Measurements from ENCODE around the gene GNB1L. TPM values are rescaled to one million over a fixed set of nuclear protein-coding genes. Genes with fewer than 3 reads are reported as not detected.

Gene GNB1L
- total RNA-seq, 1 experiment from 2014 or later, result 18.0 TPM

DNA sequence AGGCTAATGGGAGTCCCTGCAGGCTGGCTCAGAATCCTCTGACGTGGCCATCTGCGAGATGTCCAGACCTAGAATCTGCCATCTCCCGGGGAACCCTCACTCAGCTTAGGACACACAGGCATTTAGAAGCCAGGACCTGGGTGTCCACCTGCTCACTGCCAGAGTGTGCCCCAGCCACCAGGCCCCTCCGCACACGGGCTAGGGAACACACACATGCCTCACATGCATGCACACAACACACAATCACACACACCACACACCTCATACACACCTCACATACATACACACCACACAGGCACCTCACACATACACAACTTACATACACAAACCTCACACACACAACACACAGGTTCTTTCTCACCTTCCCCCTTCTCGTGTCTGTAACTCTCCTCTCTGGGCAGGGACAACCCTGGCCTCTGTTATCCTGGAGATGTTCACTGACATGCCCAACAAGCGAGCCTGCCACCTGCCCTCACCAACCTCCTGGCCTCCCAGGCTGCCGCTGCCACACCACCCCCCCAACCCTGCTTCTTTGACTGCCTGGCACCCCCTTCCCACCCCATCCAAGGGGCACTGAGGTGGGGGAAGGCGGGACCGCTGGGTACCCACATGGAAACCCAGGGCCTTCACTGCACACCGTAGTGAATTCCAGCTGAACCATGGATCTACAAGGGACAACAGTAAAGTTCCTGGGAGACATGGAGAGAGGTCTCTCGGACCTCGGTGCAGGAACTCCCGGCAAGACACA, 38.1 kb downstream of the GNB1L start:
- ChIA-PET CTCF (no interaction called here), POLR2A (no interaction called here)
- Mint-ChIP-seq H3K27me3 (ENCODE audit: low read depth) (no peaks in the 10 kb centered on the region; the same call in 1 of the 2 replicates), H3K4me1 (no peaks in the 10 kb centered on the region), H3K9me3 (no peaks in the 10 kb centered on the region), H3K27ac (peak overlapping the region; percentile 81), H3K4me3 (no peak overlapping the region), H3K36me3 (no peaks in the 10 kb centered on the region)
- DNase-seq (ENCODE audit: low spot score) (no peak), ATAC-seq (no peak)
- TF ChIP-seq, protein P1, sequence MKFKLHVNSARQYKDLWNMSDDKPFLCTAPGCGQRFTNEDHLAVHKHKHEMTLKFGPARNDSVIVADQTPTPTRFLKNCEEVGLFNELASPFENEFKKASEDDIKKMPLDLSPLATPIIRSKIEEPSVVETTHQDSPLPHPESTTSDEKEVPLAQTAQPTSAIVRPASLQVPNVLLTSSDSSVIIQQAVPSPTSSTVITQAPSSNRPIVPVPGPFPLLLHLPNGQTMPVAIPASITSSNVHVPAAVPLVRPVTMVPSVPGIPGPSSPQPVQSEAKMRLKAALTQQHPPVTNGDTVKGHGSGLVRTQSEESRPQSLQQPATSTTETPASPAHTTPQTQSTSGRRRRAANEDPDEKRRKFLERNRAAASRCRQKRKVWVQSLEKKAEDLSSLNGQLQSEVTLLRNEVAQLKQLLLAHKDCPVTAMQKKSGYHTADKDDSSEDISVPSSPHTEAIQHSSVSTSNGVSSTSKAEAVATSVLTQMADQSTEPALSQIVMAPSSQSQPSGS (CRISPR knock-in tag; IDR thresholded peaks at IDR 0.05; ENCODE audit: borderline replicate concordance, low read depth), result no peak
- TF ChIP-seq, protein P2, sequence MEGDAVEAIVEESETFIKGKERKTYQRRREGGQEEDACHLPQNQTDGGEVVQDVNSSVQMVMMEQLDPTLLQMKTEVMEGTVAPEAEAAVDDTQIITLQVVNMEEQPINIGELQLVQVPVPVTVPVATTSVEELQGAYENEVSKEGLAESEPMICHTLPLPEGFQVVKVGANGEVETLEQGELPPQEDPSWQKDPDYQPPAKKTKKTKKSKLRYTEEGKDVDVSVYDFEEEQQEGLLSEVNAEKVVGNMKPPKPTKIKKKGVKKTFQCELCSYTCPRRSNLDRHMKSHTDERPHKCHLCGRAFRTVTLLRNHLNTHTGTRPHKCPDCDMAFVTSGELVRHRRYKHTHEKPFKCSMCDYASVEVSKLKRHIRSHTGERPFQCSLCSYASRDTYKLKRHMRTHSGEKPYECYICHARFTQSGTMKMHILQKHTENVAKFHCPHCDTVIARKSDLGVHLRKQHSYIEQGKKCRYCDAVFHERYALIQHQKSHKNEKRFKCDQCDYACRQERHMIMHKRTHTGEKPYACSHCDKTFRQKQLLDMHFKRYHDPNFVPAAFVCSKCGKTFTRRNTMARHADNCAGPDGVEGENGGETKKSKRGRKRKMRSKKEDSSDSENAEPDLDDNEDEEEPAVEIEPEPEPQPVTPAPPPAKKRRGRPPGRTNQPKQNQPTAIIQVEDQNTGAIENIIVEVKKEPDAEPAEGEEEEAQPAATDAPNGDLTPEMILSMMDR (IDR thresholded peaks at IDR 0.05), result no peak
- TF ChIP-seq, protein P3, sequence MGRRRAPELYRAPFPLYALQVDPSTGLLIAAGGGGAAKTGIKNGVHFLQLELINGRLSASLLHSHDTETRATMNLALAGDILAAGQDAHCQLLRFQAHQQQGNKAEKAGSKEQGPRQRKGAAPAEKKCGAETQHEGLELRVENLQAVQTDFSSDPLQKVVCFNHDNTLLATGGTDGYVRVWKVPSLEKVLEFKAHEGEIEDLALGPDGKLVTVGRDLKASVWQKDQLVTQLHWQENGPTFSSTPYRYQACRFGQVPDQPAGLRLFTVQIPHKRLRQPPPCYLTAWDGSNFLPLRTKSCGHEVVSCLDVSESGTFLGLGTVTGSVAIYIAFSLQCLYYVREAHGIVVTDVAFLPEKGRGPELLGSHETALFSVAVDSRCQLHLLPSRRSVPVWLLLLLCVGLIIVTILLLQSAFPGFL (CRISPR knock-in tag; IDR thresholded peaks at IDR 0.05; ENCODE audit: borderline replicate concordance), result no peak
- TF ChIP-seq, protein P4, sequence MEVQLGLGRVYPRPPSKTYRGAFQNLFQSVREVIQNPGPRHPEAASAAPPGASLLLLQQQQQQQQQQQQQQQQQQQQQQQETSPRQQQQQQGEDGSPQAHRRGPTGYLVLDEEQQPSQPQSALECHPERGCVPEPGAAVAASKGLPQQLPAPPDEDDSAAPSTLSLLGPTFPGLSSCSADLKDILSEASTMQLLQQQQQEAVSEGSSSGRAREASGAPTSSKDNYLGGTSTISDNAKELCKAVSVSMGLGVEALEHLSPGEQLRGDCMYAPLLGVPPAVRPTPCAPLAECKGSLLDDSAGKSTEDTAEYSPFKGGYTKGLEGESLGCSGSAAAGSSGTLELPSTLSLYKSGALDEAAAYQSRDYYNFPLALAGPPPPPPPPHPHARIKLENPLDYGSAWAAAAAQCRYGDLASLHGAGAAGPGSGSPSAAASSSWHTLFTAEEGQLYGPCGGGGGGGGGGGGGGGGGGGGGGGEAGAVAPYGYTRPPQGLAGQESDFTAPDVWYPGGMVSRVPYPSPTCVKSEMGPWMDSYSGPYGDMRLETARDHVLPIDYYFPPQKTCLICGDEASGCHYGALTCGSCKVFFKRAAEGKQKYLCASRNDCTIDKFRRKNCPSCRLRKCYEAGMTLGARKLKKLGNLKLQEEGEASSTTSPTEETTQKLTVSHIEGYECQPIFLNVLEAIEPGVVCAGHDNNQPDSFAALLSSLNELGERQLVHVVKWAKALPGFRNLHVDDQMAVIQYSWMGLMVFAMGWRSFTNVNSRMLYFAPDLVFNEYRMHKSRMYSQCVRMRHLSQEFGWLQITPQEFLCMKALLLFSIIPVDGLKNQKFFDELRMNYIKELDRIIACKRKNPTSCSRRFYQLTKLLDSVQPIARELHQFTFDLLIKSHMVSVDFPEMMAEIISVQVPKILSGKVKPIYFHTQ (CRISPR knock-in tag; IDR thresholded peaks at IDR 0.05), result no peak

DNA sequence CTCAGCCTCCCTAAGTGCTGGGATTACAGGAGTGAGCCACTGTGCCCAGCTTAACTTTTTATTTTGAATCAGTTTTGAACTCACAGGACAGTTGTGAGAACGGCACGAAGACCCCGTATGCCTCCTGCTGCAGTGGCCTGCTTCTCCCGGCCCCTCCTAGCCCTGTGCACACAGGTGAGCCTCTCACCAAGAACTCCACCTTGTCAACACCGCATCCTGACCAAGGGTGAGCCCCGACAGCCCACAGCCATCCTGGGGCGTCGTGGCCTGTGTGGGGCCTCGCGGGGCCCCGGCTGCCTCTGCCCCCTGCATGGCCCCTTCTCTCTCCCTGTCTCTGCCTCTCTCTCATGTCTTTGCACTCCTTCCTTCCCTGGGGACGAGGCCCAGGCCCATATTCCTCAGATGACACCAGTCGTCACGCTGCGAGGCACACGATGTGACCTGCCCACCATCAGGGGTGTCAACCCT, 38.8 kb downstream of the GNB1L start:
- Mint-ChIP-seq H3K27me3 (ENCODE audit: low read depth) (no peaks in the 10 kb centered on the region; the same call in 1 of the 2 replicates), H3K27ac (peak overlapping the region; percentile 95; the same call in 1 of the 2 replicates), H3K4me1 (no peaks in the 10 kb centered on the region), H3K9me3 (no peaks in the 10 kb centered on the region), H3K4me3 (no peak overlapping the region), H3K36me3 (no peaks in the 10 kb centered on the region)
- DNase-seq (ENCODE audit: low spot score) (no peak), ATAC-seq (no peak)
- CTCF ChIA-PET, result no interaction called here
- POLR2A ChIA-PET, result no interaction called here
- TF ChIP-seq, protein P5, sequence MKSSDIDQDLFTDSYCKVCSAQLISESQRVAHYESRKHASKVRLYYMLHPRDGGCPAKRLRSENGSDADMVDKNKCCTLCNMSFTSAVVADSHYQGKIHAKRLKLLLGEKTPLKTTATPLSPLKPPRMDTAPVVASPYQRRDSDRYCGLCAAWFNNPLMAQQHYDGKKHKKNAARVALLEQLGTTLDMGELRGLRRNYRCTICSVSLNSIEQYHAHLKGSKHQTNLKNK (CRISPR knock-in tag; IDR thresholded peaks at IDR 0.05), result no peak
- TF ChIP-seq RORB (CRISPR knock-in tag; IDR thresholded peaks at IDR 0.05) (no peak), MYBL2 (CRISPR knock-in tag; IDR thresholded peaks at IDR 0.05) (no peak), CREM (CRISPR knock-in tag; IDR thresholded peaks at IDR 0.05) (no peak), ETV6 (CRISPR knock-in tag; IDR thresholded peaks at IDR 0.05) (no peak), NFATC4 (CRISPR knock-in tag; IDR thresholded peaks at IDR 0.05) (no peak), ZNF396 (CRISPR knock-in tag; IDR thresholded peaks at IDR 0.05; ENCODE audit: borderline replicate concordance) (no peak)
- TF ChIP-seq, protein P6, sequence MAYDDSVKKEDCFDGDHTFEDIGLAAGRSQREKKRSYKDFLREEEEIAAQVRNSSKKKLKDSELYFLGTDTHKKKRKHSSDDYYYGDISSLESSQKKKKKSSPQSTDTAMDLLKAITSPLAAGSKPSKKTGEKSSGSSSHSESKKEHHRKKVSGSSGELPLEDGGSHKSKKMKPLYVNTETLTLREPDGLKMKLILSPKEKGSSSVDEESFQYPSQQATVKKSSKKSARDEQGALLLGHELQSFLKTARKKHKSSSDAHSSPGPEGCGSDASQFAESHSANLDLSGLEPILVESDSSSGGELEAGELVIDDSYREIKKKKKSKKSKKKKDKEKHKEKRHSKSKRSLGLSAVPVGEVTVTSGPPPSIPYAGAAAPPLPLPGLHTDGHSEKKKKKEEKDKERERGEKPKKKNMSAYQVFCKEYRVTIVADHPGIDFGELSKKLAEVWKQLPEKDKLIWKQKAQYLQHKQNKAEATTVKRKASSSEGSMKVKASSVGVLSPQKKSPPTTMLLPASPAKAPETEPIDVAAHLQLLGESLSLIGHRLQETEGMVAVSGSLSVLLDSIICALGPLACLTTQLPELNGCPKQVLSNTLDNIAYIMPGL (CRISPR knock-in tag; IDR thresholded peaks at IDR 0.05), result no peak
- TF ChIP-seq, protein P7, sequence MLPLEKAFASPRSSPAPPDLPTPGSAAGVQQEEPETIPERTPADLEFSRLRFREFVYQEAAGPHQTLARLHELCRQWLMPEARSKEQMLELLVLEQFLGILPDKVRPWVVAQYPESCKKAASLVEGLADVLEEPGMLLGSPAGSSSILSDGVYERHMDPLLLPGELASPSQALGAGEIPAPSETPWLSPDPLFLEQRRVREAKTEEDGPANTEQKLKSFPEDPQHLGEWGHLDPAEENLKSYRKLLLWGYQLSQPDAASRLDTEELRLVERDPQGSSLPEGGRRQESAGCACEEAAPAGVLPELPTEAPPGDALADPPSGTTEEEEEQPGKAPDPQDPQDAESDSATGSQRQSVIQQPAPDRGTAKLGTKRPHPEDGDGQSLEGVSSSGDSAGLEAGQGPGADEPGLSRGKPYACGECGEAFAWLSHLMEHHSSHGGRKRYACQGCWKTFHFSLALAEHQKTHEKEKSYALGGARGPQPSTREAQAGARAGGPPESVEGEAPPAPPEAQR (CRISPR knock-in tag; IDR thresholded peaks at IDR 0.05), result no peak
- TF ChIP-seq, protein P4 (CRISPR knock-in tag; IDR thresholded peaks at IDR 0.05), result no peak
- TF ChIP-seq, protein P8, sequence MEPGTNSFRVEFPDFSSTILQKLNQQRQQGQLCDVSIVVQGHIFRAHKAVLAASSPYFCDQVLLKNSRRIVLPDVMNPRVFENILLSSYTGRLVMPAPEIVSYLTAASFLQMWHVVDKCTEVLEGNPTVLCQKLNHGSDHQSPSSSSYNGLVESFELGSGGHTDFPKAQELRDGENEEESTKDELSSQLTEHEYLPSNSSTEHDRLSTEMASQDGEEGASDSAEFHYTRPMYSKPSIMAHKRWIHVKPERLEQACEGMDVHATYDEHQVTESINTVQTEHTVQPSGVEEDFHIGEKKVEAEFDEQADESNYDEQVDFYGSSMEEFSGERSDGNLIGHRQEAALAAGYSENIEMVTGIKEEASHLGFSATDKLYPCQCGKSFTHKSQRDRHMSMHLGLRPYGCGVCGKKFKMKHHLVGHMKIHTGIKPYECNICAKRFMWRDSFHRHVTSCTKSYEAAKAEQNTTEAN (CRISPR knock-in tag; IDR thresholded peaks at IDR 0.05), result no peak
- TF ChIP-seq, protein P1 (CRISPR knock-in tag; IDR thresholded peaks at IDR 0.05; ENCODE audit: borderline replicate concordance, low read depth), result no peak

Measured in WTC11 (cell line).